ENCODE measurements around the gene C4B.
"Not testable (repeated sequence)": the region's sequence is repeated elsewhere in the genome, so short reads cannot be mapped to it uniquely, and the experiment has no call there.

The C4B gene

DNA sequence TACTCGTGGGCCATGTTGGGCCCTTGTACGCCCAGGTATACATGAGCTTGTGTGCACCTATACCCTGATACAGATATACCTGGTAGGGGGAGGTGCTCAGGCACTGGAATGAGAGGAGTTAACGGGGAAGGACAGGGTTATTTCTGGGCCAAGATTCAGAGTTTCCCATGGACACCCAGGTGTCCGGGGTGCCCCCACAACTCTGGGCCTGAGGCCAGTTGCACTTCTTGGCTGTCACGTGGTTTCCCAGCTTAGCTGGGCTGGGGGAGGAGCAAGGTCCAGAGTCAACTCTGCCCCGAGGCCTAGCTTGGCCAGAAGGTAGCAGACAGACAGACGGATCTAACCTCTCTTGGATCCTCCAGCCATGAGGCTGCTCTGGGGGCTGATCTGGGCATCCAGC is 32.9 kb upstream of the C4B start, which contains the start of gene C4A:
C4A (plus strand) TSS at position 314 of the 400 bp plus-strand sequence; CDS start at position 365, 51 bp downstream.
- not testable (repeated sequence) for DNase-seq

- DNase-seq: not testable (repeated sequence)
Measured at GRCh38 chr6:31989363-31989762, 25.2 kb upstream of the C4B start.

DNA sequence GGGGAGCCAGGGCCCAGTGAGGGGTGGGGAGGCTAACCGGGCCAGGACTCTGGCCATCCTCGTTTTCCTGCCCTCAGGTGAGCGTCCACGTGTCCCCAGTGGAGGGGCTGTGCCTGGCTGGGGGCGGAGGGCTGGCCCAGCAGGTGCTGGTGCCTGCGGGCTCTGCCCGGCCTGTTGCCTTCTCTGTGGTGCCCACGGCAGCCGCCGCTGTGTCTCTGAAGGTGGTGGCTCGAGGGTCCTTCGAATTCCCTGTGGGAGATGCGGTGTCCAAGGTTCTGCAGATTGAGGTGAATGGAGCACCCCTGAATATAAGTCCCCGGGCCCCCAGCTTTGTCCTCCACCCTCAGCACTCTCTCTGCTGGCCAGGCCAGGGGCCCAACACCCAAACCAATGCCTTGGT is 20.2 kb upstream of the C4B start:
- DNase-seq: not testable (repeated sequence)

DNA sequence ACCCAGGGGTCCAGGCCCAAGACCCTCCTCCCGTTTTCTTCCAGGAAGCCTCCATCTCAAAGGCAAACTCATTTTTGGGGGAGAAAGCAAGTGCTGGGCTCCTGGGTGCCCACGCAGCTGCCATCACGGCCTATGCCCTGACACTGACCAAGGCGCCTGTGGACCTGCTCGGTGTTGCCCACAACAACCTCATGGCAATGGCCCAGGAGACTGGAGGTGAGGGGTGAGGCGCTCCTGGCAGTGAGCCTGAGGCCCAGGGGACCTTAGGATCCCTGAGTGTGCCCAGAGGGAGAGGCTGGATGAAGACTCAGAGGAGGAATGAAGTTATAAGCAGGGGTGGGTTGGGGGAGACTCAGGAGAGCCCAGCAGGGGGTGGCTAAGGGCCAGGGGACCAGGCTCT is 18.2 kb upstream of the C4B start:
- DNase-seq: not testable (repeated sequence)

GRCh38 chr6:32002546-32003268 is 11.9 kb upstream of the C4B start:
- not testable (repeated sequence) for DNase-seq

- DNase-seq: not testable (repeated sequence)
Measured at GRCh38 chr6:32003301-32003700, 11.3 kb upstream of the C4B start.

- not testable (repeated sequence) for DNase-seq
Measured at GRCh38 chr6:32004393-32004792, 10.2 kb upstream of the C4B start.

GRCh38 chr6:32004864-32005537 is 9.6 kb upstream of the C4B start:
- not testable (repeated sequence) for DNase-seq

- DNase-seq: not testable (repeated sequence)
Measured at GRCh38 chr6:32005538-32005880, 9.1 kb upstream of the C4B start.

- not testable (repeated sequence) for DNase-seq
Measured at GRCh38 chr6:32005991-32006529, 8.5 kb upstream of the C4B start.

DNA sequence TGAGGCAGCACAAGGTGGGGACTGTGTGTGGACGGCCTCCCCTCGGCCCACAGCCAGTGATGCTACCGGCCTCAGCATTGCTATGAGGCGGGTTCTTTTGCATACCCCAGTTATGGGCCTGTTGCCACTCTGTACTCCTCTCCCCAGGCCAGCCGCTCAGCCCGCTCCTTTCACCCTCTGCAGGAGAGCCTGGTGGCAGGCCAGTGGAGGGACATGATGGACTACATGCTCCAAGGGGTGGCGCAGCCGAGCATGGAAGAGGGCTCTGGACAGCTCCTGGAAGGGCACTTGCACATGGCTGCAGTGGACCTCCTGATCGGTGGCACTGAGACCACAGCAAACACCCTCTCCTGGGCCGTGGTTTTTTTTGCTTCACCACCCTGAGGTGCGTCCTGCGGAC is 7.5 kb upstream of the C4B start:
- DNase-seq: not testable (repeated sequence)

- DNase-seq: not testable (repeated sequence)
Measured at GRCh38 chr6:32008037-32008436, 6.6 kb upstream of the C4B start.

DNA sequence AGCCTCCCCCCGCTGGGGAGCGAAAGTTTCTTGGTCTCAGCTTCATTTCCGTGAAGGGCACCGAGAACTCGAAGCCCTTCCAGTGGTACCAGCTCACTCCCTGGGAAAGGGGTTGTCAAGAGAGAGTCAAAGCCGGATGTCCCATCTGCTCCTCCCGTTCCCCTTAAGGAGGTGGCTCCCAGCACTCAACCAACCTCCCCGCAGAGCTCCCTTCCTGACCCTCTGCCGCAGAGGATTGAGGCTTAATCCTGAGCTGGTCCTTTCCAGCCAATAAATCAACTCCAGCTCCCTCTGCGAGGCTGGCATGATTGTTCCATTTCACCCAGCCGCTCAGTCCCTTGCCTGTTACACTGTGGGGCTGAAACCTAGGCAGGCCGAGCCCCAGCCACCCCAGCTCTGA is 6.0 kb upstream of the C4B start:
- not testable (repeated sequence) for DNase-seq

- not testable (repeated sequence) for DNase-seq
Measured at GRCh38 chr6:32009537-32009936, 5.1 kb upstream of the C4B start.

DNA sequence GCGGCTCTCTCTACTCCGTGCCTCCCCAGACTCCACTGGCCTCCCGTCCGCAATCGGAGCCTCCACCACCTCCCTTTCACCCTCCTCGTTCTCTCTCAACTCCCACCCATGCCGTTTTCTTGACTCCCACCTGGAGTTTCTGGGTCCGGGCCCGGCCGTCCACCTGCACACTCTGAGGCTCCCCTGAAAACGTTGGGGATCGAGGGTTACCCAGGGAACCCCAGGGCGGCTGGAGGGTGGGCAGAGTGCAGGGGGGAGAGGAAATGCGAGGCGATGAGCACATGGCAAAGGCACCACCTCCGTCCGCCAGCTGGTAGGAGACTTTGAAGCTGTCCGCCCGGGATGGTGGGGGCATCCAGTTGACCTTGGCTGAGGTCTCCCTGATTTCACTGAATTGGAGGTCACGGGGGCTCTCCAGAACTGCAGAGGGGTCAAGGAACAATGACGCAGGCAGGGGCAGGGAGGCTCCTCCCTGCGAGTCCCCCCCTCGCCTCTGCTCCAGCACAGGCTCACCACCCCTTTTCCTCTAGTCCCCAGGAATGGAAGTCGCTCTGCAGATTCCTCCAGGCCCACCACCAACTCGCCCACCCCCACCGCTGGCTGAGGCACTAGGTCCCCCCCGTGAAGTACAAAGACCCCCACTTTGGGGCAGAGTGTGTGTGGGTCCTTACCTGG is 3.6 kb upstream of the C4B start:
- not testable (repeated sequence) for DNase-seq

DNA sequence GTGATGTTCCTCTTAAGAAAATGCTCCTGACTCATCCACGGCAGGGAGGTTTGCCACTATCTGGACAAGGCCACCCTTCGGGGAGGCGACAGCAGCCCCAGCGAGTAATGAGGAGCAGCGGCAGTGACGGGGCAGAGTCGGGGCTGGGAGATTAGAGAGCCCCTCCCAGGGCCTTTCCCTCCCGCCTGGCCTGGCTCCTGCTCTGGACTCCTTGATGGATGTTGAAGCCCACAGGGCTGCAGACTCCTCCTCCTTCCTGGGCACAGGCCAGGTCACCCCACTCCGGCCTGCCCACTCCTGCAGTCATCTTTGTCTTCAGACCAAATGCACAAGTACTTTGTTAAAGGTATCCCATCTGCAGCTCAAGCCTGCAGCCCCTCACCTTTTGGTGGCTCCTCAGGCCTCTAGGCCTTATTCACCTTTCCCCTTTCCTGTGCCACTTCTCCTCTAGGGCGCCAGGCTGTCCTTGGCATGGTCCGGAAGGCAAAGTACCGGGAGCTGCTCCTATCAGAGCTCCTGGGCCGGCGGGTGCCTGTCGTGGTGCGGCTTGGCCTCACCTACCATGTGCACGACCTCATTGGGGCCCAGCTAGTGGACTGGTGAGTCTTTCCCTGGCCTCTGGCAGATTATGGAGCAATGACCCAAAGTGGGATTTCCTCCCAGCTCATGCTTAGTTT is 1.5 kb upstream of the C4B start:
- not testable (repeated sequence) for DNase-seq

GRCh38 chr6:32013738-32014137 is 857 bp upstream of the C4B start:
- not testable (repeated sequence) for DNase-seq

DNA sequence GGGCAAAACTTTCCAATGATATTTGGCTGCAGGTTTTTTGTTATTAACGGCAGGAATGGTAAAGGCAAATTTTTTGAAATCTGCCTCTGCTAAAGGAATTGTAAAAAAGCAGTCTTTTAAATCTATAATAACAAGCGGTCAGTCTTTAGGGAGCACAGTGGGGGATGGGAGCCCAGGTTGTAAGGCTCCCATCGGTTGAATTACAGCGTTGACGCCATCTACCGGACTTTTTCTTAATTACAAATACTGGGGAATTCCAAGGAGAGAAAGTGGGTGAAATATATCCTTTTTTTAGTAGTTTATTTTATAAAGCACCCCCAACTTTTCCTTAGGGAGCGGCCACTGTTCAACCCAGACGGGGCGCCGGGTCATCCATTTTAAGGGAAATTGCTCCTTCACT is 7.5 kb downstream of the C4B start:
- not testable (repeated sequence) for DNase-seq

DNA sequence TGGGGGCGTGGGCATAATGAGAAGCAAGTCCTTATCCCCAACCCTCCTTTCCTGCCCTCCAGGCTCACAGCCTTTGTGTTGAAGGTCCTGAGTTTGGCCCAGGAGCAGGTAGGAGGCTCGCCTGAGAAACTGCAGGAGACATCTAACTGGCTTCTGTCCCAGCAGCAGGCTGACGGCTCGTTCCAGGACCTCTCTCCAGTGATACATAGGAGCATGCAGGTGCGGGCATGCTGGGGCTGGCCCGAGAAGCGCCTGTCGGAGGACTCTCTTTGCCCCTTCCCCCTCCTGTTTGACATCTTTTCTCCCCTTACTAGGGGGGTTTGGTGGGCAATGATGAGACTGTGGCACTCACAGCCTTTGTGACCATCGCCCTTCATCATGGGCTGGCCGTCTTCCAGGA is 14.0 kb downstream of the C4B start:
- DNase-seq: not testable (repeated sequence)

DNA sequence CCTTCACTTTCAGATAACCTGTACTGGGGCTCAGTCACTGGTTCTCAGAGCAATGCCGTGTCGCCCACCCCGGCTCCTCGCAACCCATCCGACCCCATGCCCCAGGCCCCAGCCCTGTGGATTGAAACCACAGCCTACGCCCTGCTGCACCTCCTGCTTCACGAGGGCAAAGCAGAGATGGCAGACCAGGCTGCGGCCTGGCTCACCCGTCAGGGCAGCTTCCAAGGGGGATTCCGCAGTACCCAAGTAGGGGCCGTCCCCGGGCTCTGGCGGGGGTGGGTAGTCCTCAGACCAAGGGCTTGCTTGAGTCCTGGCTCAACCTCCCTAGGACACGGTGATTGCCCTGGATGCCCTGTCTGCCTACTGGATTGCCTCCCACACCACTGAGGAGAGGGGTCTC is 15.0 kb downstream of the C4B start:
- DNase-seq: not testable (repeated sequence)

DNA sequence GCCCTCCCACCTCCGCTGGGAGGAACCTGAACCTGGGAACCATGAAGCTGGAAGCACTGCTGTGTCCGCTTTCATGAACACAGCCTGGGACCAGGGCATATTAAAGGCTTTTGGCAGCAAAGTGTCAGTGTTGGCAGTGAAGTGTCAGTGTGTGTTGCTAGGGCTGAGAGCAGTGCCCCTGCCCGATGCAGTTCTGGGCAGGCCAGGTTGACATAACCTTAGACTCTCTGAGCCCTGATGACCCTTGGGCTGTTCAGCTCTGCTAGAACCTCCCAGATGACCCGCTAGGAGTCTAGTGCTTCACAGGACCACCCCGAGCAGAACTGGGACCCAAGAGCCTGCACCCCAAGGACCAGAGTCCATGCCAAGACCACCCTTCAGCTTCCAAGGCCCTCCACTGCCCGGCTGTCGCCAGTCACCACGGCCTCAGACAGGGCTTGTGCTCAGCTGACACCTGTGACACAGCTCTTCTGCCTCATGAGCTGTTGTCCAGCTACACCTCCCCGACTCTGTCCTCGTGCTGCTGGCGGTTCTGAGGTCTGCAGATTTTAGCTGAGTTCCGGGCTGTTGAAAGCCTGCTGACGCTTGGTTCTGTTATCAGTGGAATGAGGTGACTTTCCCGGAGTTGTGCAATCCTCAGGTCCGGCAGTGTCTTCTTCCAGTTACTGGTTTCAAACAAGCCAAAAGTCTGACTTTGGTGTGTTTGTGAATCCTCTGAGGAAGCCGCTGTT is 20.9 kb downstream of the C4B start:
- DNase-seq: not testable (repeated sequence)

DNA sequence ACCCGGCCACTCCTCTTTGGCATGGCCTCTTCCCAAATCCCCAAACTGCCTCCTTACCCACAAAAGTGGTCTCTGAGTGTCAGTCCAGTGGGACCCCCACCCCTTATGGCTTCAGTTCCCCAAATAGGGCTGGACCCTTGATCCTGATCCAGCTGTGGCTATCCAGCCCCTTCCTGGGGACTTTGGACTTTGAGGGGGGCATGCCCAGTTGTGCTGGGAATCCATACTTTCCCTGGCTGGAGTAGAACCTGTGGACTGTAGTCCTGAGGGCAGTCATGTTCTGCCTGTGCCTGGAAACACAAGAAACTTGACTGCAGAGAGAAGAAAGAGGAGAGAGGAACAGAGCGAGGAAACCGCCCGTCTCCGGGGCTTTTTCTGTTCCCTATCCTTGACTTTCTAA is 22.5 kb downstream of the C4B start:
- not testable (repeated sequence) for DNase-seq

Measured in NCI-H1694 (cell line).